Left colon (tissue), 2 donors: Measurements from ENCODE around the gene RMI1. TPM values are rescaled to one million over a fixed set of nuclear protein-coding genes. Genes with fewer than 3 reads are reported as not detected.
A peak's percentile ranks its signal among the peaks of the same experiment; 100 is the strongest.
"Not testable (repeated sequence)": the region's sequence is repeated elsewhere in the genome, so short reads cannot be mapped to it uniquely, and the experiment has no call there.

Source experiments
- ATAC-seq: fragments of 200-7000 bp; cut with Tn5 transposase; one replicate; pipeline ENCODE4 v1.9.1; 2020; ENCODE audit warnings: mild to moderate bottlenecking, moderate library complexity
- DNase-seq, 2 donors: peaks; one replicate each; pipeline ENCODE4 v3.0.0-alpha.2; 2020
- intact Hi-C, 2 donors: fragments of 100-400 bp; cut with DNase I in 1 of 2; cut with micrococcal nuclease in 1 of 2; formaldehyde crosslinking; loops; one replicate each; pipeline versions ENCODE4 v1.11.2 to v1.14.0; 2022; cut with DNase I, micrococcal nuclease
- microRNA-seq, 2 donors: library from miRNA; unstranded; fragments of <30 nt; microRNA quantifications; one replicate each; pipeline versions ENCODE4 v1.1.0 to v1.2.0, GENCODE V29; 2020
- total RNA-seq, 2 donors: library from RNA; stranded (reverse); fragmentation: NEBNext Ultra II Directional; extraction: Animal tissue kit (Norgen Biotek cat#: 25700); gene quantifications; one replicate each; pipeline ENCODE4 v1.2.1, GENCODE V29; 2021
- donor health status: DM: no; HTN: no; CAD: no.
- donor health status: DM: yes; HTN: yes; CAD: no.

The RMI1 gene
- total RNA-seq, 2 donors from 2014 or later = 9.4 to 13.1 TPM

DNA sequence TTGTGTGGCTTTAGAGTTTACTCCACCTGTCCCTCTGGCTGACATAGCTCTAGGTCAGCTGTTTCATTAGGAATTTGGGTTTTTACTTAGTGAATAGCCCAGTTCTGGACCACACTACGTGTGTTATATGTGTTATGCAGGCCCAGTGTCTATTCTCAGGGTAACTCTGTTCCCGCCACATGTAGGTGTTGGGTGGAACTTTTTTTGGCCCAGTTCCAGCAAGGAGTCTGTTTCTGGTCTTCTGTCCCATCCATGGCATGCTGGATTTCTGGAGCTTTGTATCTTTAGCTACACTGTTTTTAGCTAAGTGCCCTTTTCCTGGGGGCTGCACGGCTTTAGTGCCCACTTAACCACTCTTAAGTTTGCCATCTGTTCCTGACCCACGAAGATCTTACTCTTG, 15.5 kb downstream of the RMI1 start:
- ATAC-seq = no peak
- intact Hi-C loops = no loop called here
- no peak for DNase-seq

DNA sequence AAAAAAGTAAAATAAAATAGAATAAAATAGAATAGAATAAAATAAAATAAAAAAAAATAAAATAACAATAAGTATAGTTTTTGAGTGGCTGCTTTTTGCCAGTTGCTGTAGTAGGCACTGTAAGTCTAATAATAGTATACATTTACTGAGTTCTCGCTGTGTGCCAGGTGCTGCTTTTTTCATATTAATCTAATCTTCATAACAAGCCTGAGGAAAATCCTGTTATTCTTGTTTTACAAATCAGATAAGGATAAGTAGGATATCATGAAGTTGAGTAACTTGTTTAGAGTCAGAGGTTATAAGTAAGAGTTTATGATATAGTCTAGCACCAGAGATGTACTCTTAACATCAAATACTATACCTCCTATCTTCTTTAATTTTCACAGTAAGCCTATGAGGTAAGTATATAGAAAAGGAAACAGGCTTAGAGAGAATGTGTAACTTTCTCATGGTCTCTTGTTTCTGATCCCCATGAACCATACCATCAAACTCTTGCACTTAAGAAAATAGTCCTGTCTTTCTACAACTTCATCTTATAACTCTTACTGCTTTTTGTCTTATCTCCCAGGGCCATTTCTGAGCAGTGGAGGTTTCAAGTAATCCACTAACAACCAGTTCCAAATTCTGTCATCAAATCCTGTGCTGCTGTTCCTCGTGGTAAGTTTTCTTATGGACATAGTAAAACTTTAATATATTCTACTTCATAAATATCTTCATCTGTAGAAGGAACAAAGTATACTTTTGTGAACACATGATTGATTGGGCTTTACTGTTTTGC, 18.7 kb downstream of the RMI1 start:
- intact Hi-C loops = no loop called here
- DNase-seq (no peak), ATAC-seq (peak; percentile 48)

DNA sequence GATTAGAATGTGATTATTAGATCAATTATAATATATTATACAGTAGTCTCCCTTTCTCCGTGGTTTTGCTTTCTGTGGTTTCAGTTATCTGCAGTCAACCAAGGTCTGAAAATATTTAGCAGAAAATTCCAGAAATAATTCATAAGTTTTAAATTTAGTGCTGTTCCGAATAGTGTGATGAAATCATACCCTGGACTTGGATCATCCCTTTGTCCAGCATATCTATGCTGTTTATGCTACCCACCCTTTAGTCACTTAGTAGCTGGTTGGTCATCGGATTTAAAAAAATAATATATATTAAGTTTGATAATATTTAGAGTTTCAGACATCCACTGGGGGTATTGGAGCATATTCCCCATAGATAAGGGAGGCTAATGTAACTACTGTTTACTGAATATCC, 19.6 kb downstream of the RMI1 start:
- DNase-seq (no peak), ATAC-seq (no peak)
- intact Hi-C loops = no loop called here

DNA sequence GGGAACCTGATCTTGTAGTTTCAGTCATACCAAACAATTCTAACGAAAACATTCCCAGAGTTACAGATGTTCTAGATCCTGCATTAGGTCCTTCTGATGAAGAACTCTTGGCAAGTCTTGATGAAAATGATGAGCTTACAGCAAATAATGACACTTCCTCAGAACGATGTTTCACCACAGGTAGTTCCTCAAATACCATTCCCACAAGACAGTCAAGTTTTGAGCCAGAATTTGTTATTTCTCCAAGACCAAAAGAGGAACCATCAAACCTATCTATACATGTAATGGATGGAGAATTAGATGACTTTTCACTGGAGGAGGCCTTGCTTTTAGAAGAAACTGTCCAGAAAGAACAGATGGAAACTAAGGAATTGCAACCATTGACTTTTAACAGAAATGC, 21.0 kb downstream of the RMI1 start:
- no peak for ATAC-seq
- intact Hi-C loops = no loop called here

DNA sequence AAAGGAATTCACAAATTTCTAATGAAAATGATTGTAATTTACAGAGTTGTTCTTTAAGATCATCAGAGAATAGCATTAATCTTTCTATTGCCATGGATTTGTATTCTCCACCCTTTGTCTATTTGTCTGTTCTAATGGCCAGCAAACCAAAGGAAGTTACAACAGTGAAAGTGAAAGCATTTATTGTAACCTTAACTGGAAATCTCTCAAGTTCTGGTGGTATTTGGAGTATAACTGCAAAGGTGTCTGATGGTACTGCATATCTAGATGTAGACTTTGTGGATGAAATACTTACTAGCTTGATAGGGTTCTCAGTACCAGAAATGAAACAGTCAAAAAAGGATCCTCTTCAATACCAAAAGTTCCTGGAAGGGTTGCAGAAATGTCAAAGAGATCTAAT, 21.7 kb downstream of the RMI1 start:
- DNase-seq = no peak

More for the DNA sequence above, 21.0 kb downstream of the RMI1 start:
- no peak for DNase-seq

DNA sequence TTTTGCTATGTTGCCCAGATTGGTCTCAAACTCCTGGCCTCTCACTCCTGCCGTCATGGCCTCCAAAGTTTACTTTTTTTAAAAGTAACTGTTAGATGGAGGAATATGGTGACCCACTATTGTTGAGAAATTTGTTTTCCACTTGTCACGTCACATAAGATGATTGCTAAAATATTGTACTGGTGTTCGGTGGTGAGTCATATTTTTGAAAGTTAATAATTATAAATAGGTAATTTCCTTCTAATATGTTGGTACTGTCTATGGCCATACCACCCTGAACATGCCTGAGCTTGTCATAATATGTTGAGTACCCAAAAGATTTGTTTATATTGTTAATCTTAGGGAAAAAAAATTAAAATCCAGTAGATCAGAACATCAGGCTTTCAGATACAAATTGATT, 22.6 kb downstream of the RMI1 start:
- intact Hi-C loops = no loop called here

More for the DNA sequence above, 21.7 kb downstream of the RMI1 start:
- ATAC-seq = peak; percentile 53
- intact Hi-C loops = no loop called here

DNA sequence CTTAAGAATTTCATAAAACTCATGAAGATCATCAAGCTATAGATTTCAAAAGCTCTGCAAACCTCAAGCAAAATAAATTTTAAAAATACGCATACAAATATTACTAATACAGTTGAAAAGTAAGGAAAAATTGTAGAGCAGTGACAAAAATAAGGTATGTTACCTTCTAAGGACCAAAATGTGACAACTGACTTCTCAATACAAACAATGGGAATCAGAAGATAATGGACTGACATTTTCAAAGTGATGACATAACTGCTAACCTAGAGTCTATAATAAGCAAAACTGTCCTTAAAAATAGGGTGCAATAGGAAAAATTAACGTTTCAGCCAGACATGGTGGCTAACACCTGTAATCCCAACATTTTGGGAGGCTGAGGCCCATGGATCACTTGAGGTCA, 27.1 kb downstream of the RMI1 start:
- intact Hi-C loops = no loop called here
- ATAC-seq (no peak), DNase-seq (no peak)

More for the DNA sequence above, 22.6 kb downstream of the RMI1 start:
- ATAC-seq (no peak), DNase-seq (no peak)

DNA sequence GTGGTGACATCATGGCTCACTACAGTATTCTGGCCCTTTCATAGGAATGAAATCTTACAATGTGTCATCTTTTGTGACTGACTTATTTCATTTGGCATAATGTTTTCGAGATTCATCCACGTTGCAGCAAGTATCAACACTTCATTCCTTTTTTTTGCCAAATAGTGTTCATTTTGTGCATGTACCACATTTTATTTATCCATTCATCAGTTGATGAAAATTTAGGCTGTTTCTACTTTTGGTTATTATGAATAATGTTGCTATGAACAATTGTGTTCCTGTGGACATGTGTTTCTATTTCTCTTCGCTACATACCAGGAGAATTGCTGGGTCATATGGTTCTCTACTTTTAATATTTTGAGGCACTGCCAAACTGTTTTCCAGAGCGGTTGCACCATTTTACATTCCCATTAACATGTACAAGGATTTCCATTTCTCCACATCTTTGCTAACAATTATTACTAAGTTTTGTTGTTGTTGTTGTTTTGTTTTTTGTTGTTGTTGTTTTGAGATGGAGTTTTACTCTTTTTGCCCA, 43.5 kb downstream of the RMI1 start:
- DNase-seq (no peak), ATAC-seq (no peak)
- intact Hi-C loops = no loop called here

DNA sequence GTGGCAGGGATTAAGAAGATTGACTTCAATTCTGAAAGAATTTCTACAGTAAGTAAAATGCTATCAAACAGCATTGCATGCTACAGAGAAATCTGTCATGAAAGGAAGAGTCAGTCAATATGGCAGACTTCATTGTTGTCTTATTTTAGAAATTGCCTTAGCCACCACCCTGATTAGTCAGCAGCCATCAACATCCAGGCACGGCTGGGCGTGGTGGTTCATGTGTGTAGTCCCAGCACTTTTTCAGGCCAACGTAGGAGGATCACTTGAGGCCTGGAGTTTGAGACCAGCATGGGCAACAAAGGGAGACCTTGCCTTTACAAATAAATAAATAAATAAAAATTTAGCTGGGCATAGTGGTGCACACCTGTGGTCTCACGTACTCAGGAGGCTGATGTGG, 46.6 kb downstream of the RMI1 start:
- intact Hi-C loops = no loop called here
- DNase-seq = no peak
- ATAC-seq = no peak

DNA sequence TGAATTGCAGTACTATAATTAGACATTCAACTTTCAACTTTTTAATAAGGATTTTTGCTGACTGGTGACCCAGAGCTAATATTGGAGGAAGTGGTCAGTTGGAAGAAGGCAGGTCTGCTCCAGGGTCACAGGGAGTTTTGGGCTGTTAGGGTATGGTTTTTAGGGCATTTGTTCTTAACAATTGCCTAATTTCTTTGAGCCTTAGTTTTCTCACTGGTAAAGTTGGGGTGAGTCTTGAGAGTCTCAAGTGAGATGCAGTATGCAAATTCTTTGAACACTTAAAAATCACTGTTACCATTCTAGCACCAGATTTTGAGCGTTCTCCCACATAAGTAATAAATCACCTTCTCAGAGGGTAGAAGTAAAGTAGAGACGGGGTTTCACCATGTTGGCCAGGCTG, 50.9 kb downstream of the RMI1 start:
- ATAC-seq = no peak
- intact Hi-C loops = no loop called here

DNA sequence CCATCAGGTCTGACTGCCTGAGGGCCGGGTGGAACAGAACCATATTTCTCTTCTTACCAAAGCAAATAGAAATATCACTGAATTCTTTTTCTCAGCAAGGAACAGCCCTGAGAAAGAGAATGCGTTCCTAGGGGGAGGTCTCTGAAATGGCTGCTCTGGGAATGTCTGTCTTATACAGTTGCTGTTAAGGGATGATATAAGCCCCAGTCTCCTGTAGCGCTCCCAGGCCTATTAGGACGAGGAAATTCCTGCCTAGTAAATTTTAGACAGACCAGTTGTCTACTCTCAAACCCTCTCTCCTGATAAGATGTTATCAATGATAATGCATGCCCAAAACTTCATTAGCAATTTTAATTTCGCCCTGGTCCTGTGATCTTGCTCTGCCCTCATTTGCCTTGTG, 61.3 kb downstream of the RMI1 start:
- DNase-seq, ATAC-seq, intact Hi-C loops: not testable (repeated sequence)

More for the DNA sequence above, 50.9 kb downstream of the RMI1 start:
- DNase-seq = no peak

DNA sequence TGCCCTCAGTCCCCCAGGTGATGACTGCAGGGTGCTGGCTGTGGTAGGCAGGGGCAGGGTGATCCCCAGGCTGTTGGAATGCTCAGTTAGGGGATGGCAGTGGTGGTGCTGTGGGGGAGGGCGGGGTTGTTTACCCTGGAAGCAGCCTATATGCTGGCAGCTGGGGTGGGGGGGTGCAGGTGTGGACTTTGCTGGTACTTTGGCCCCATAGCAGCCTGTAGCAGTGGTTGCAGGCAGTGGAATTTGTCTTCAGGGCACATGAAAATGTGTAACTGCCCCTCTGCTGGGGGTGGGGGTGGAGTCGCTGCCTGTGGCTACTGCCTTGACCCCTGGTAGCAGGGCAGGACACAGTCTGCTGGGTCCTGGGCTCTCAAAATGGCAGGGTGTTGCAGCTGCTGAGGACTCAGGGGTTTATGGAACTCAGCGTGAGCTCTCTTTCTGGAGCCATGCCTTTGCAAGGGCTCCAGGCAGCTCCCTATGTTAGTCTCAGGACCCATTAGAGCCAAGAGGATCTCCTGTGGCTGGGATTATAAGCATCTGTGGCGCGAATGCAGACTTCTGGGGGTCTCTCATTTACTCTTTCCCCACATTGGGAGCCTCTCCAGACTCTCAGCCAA, 65.0 kb downstream of the RMI1 start:
- peak in 1 of 2 donors; percentile 8 for DNase-seq
- intact Hi-C loops = no loop called here
- ATAC-seq = no peak

Small RNA genes lying within 50 kb of the gene (microRNA-seq; reads per million reads assigned to microRNA genes)
- 109 to 139 reads per million in 2 donors for gene MIR7-1

Other genes starting within 250 kb of the RMI1 start
- 1 to 10 TPM; 4.0 TPM for gene GKAP1, start 163.0 kb upstream of the RMI1 start, total RNA-seq
- gene KIF27, start 59.4 kb upstream of the RMI1 start, total RNA-seq = 1 to 10 TPM; 3.2 to 3.3 TPM
- gene HNRNPK, start 590 bp upstream of the RMI1 start, total RNA-seq = 100 to 1,000 TPM; 376 to 418 TPM